Measurements from ENCODE around the gene SERBP1. TPM values are rescaled to one million over a fixed set of nuclear protein-coding genes. Genes with fewer than 3 reads are reported as not detected.
A peak's percentile ranks its signal among the peaks of the same experiment; 100 is the strongest.

SERBP1 gene
- total RNA-seq (2014; rRNA removed; shearing (Covaris generic)): 372 and 484 TPM in 2 replicates

DNA sequence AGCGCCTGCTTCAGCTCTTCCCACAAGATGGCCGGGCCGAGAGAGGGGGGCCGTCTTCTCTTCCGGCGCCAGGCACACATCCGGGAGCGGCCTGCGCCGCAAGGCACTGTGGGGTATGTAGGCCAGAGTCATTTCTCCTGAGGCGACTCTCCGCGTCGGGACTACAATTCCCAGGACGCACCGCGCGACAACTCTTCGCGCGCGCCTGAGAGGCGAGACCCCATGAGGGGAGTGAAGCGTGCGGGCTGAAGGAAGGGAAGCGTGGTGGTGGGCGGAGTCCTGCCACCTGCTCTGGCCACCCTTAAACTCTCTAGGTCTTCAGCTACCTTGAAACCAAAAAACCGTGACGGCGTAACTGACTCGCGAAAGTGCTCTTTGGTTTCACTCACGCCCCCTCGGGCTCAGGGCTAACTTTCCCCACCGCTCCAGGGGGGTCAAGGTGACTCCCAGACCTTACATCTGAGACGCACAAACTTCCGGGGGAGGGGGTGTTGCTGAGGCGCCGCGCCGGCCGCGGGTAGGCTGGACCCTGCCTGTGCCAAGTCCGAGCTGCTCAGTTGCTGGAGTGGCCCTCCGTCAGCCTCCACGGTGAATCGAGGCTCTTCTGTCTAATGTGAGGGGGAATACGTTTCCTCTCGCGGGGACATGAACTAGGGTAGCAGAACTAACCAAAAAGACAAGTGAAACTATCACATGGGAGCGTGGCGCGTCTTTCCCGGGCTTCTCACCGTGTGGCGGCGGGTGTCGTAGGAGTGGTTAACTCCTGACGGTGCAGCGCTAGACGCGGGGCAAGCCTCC, at the start of gene SERBP1:
Gene SERBP1 (minus strand): TSS at position 45 of the 798 bp plus-strand sequence. CDS start 102 bp downstream, outside the sequence.
- DNase-seq: peak; percentile 93

DNA sequence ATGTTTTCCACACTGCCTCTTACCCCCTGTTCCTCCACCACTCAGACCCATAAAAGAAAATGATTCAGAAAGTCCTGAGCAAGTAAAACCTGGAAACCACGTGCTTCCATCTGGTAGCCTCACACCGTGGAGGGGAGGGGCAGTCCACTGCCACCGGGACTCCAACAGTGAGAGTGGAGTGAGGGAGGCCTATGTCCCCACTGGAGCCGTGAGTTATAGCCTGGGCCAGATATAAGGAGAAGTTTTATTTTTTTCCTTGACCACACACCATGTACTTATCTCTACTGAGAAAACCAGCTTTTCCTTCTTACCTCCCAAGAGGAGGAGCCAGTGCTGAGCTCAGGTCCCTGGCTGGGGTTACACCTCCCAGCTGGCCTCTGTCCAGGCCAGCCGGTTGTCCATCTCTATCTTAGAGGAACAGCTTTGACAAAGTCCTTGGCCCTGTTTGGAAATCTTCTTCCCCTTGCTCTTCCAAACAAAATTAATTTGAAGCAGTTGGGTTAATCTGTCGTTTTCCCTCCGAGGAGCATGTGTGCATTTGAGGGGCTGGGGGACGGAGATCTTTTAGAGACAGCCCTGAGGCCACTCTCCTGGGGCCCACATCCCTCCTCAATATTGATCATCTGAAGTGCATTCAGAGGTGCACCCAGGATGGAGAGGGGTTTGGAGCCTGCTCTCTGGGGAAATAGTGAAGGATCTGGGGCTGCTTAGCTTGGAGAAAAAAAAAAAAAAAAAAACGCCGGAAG, 49.1 kb upstream of the SERBP1 start:
- no peak overlapping the region for H3K4me3 ChIP-seq (ENCODE audit: insufficient read depth, low read depth, low read length)
- H3K27me3 ChIP-seq (ENCODE audit: control insufficient read depth, insufficient read depth, low read length): no peaks in the 10 kb centered on the region
- no peaks in the 10 kb centered on the region for H3K36me3 ChIP-seq (replicated peaks; ENCODE audit: control insufficient read depth, insufficient read depth, low read length)
- DNase-seq: no peak

More for the DNA sequence above, at the start of gene SERBP1:
- Histone ChIP-seq H3K27me3 (ENCODE audit: control insufficient read depth, insufficient read depth, low read length) (no peaks in the 10 kb centered on the region), H3K36me3 (replicated peaks; ENCODE audit: control insufficient read depth, insufficient read depth, low read length) (peaks cover 17% of the 10 kb centered on the region), H3K4me3 (ENCODE audit: insufficient read depth, low read depth, low read length) (peak within 1 kb of the TSS; percentile 99)

DNA sequence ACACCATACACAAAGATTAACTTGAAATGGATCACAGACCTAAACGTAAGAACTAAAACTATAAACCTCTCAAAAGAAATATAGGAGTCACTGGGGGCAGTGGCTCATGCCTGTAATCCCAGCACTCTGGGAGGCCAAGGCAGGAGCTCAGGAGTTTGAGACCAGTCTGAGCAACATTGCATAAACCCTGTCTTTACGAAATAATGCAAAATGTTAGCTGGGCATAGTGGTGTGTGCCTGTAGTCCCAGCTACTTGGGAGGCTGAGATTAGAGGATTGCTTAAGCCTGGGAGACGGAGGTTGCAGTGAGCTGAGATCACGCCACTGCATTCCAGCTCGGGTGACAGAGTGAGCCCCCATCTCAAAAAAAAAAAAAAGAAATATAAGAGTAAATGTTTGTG, 46.7 kb upstream of the SERBP1 start:
- DNase-seq: no peak
- H3K36me3 ChIP-seq (replicated peaks; ENCODE audit: control insufficient read depth, insufficient read depth, low read length): no peaks in the 10 kb centered on the region
- H3K27me3 ChIP-seq (ENCODE audit: control insufficient read depth, insufficient read depth, low read length): no peaks in the 10 kb centered on the region
- no peak overlapping the region for H3K4me3 ChIP-seq (ENCODE audit: insufficient read depth, low read depth, low read length)

DNA sequence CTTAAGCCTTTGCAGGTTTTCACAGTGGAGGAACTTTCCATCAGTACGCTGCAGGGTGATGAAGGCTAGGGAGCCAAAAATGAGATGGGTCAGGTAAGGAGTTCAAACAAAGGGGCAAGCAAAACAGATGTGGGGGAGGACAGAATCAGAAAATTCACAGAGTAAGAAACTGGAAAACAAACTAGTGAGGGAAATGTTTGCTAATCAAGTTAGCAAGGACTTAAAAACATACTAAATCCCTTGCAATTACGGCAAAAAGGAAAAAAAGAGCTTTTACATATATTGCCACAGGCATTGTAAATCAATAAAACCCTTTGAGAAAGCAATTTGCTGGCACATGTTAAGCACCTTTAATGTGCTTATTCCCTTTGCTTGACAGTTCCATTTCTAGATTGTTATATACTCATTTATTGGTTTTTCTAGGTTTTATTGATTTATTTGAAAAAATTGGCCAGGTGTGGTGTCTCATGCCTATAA, 45.8 kb upstream of the SERBP1 start:
- Histone ChIP-seq H3K36me3 (replicated peaks; ENCODE audit: control insufficient read depth, insufficient read depth, low read length) (no peaks in the 10 kb centered on the region), H3K4me3 (ENCODE audit: insufficient read depth, low read depth, low read length) (no peak overlapping the region), H3K27me3 (ENCODE audit: control insufficient read depth, insufficient read depth, low read length) (no peaks in the 10 kb centered on the region)
- no peak for DNase-seq

DNA sequence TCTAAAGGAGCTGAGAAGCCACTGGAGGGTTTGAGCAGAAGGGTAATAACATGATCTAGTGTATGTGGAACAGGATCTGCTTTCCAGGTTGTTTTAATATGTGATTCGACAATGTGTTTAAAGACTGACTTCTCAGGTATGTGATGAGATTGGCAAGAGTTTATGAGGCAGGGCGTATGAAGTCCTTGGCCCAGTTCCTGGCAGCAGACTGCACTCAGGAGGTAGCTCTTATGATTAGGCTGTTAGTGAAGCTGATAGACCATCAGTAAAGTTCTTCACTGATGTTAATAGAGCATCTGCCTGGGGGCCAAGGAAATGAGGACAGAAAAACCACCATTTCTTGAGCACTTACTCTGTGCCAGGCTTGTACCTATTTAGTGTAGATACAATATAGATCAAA, 41.9 kb upstream of the SERBP1 start:
- DNase-seq: no peak
- H3K27me3 ChIP-seq (ENCODE audit: control insufficient read depth, insufficient read depth, low read length): no peaks in the 10 kb centered on the region
- no peak overlapping the region for H3K4me3 ChIP-seq (ENCODE audit: insufficient read depth, low read depth, low read length)
- no peaks in the 10 kb centered on the region for H3K36me3 ChIP-seq (replicated peaks; ENCODE audit: control insufficient read depth, insufficient read depth, low read length)

DNA sequence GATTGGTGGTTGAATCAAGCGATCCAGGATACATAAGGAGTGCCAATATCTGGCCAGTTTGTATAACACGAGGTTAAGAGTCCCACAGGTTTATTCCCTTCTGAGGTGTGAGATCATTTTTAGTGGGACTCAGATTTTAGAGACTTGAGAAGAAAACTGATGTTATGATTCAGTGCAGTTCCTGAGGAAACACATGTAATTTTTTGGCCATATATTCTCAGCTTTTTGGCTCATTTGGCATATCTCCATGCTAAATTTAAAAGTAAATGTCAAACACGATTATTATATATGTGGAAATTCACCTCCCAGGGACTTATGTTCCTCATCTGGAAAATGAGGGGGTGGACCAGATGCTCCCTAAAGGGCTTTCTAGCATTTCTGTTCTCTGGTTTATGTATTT, 39.2 kb upstream of the SERBP1 start:
- Histone ChIP-seq H3K36me3 (replicated peaks; ENCODE audit: control insufficient read depth, insufficient read depth, low read length) (no peaks in the 10 kb centered on the region), H3K27me3 (ENCODE audit: control insufficient read depth, insufficient read depth, low read length) (no peaks in the 10 kb centered on the region; the same call in 1 of the 2 replicates), H3K4me3 (ENCODE audit: insufficient read depth, low read depth, low read length) (no peak overlapping the region)
- no peak for DNase-seq

DNA sequence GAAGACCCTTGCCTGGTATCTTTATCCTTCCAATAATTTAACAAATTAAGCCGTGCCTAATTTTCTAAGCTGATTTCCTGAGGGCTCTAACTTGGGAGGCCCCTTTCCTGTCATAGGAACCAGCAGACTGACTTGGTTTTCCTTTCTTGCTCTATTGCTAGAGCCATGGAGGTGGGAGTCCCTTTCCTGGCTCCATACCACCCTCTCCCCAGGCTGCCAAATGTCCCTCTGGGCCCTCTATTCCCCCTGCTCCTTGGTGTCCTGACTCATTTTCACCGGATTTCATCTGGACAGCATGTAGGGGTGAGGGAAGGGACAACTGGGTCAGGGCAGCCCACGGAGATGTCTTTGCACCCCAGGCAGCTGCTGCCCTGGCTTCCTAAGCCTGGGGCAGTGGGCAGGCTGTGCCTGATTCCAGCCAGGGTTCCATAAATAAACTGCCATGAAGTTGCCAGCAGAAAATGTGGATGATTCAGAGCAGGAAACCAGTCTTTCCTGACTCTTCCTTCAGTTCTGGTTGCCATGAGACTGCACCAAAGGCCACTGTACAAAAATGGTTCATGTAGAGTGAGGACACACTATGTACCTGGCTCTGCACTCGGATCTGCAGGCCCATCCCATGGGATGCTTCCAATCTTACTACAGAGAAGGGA, 38.0 kb upstream of the SERBP1 start:
- Histone ChIP-seq H3K27me3 (ENCODE audit: control insufficient read depth, insufficient read depth, low read length) (no peaks in the 10 kb centered on the region; the same call in 1 of the 2 replicates), H3K36me3 (replicated peaks; ENCODE audit: control insufficient read depth, insufficient read depth, low read length) (no peaks in the 10 kb centered on the region), H3K4me3 (ENCODE audit: insufficient read depth, low read depth, low read length) (no peak overlapping the region)
- no peak for DNase-seq

DNA sequence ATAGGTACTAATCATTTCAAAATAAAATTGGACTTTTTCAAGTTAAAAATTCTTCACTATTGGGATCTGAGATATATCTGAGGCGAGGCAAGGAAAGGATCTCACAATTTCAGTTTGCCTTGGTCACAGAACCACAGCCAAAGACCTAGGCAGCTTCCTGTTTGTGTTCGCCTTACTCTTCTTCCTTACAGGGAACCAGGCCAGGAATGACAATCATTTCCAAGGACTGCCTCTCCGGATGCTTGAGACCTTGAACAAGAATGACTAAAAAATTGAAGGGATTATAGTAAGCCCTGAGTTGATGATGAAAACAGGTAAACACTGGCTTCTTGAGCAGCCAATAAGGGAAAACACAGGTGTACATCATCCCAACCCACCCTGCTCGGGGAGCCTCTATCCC, 35.2 kb upstream of the SERBP1 start:
- peaks cover 3% of the 10 kb centered on the region; the same call in 1 of the 2 replicates for H3K27me3 ChIP-seq (ENCODE audit: control insufficient read depth, insufficient read depth, low read length)
- no peaks in the 10 kb centered on the region for H3K36me3 ChIP-seq (replicated peaks; ENCODE audit: control insufficient read depth, insufficient read depth, low read length)
- H3K4me3 ChIP-seq (ENCODE audit: insufficient read depth, low read depth, low read length): no peak overlapping the region
- DNase-seq: no peak

DNA sequence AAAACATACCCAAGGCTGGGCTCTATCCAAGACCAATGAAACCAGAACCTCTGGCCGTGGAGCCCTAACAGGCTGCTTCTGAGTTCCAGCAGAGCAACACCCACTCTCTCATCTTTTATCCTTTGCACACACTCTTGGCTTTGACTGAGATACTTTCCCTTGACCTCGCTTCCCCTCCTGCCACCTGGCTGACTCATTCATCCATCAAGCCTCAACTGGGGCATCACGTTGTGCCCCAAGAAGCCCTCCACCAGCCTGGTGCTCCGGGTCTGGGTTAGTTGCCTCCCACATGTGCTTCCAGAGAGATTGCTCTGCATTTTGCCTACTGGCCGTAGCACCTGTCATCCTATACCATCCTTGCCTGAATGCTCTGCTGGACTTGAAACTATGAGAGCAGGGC, 34.5 kb upstream of the SERBP1 start:
- no peaks in the 10 kb centered on the region for H3K36me3 ChIP-seq (replicated peaks; ENCODE audit: control insufficient read depth, insufficient read depth, low read length)
- peaks cover 3% of the 10 kb centered on the region; the same call in 1 of the 2 replicates for H3K27me3 ChIP-seq (ENCODE audit: control insufficient read depth, insufficient read depth, low read length)

DNA sequence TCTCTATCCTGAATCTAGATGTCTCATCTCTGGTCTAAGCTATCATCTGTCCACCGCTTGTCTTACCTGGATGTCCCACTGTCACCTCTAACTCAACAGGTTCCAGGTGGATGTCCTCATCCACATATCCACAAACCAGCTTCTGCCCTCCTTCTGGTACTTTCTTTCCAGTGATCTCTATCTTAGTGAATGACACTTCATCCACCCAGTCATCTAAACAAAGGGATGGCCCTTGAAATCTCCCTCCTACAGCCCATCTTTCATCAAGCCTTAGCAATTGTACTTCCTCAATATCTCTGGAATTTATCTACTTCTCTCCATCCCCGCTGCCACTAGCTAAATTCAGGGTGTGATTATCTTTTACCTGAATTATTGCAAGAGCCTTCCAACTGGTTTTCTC, 33.9 kb upstream of the SERBP1 start:
- Histone ChIP-seq H3K4me3 (ENCODE audit: insufficient read depth, low read depth, low read length) (no peak overlapping the region), H3K36me3 (replicated peaks; ENCODE audit: control insufficient read depth, insufficient read depth, low read length) (no peaks in the 10 kb centered on the region), H3K27me3 (ENCODE audit: control insufficient read depth, insufficient read depth, low read length) (peaks cover 3% of the 10 kb centered on the region; the same call in 1 of the 2 replicates)
- no peak for DNase-seq

More for the DNA sequence above, 34.5 kb upstream of the SERBP1 start:
- no peak for DNase-seq
- H3K4me3 ChIP-seq (ENCODE audit: insufficient read depth, low read depth, low read length): no peak overlapping the region

DNA sequence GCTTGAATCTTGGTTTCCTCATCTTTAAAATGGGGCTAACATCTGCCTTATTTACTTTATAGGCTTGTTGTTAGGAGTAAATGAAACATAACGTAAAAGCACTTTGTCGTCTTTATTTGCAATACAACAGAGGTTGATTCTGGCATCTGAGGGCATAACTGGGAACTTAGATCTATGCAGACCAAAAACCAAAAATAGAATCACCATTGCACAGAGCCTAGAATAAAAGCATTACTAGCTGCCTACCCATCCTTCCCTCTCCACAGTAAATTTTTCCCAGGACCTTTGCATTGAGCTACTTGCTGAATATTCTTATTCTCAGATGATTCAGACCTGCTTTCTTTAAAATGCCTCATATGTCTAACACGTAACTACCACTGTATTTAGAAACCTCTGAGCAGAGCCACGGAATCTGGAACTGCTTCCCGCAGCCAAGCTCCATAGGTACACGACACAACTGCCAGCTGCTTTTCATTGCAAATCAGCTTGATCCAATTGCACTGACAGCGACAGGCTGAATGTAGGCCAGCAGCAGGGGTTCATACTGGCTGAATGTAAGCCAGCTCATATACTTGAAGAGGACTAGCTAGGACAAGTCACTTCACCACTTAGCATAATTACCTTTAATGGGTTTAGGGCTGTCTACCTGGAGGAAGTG, 33.2 kb upstream of the SERBP1 start:
- Histone ChIP-seq H3K36me3 (replicated peaks; ENCODE audit: control insufficient read depth, insufficient read depth, low read length) (no peaks in the 10 kb centered on the region), H3K27me3 (ENCODE audit: control insufficient read depth, insufficient read depth, low read length) (peaks cover 3% of the 10 kb centered on the region; the same call in 1 of the 2 replicates), H3K4me3 (ENCODE audit: insufficient read depth, low read depth, low read length) (no peak overlapping the region)
- DNase-seq: peak; percentile 56

DNA sequence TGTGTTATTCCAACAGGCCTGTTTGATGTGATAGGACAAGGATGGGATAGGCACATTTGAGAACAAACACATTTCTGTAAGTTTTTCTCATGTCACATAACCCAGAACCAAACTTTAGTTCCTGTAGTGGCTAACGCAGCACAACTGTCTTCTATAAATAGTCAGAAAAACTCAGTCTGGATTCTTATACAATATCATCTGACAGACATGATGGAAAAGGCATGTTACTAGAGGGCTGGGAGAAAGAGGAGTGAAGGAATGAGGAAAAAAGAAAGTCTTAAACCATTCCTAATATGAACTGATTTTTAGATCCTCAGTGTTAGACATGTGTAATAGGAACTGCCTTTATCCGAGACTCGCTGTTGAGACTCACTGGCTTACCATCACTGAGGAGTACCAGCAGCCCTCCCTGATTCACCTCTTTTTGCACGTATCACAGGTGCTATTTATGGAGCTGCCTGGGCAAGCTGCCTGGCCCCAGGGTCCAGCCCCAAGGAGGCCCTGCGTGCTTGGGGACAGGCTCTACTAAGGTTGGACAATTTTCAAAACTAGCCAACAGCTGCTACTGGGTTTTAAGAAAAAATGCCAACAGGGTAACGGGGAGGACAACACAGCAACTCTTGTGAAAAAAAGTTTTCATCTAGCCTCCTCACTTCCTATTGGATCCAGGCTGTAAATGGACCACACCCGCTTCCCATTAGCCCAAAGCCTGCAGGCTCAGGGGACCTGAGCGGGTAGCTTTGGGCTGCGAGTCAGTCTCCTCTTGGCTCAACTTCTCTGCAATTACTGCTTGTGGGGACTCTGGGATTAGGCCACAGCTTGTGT, 30.7 kb upstream of the SERBP1 start:
- Histone ChIP-seq H3K27me3 (ENCODE audit: control insufficient read depth, insufficient read depth, low read length) (peaks cover 3% of the 10 kb centered on the region; the same call in 1 of the 2 replicates), H3K4me3 (ENCODE audit: insufficient read depth, low read depth, low read length) (no peak overlapping the region), H3K36me3 (replicated peaks; ENCODE audit: control insufficient read depth, insufficient read depth, low read length) (no peaks in the 10 kb centered on the region)
- no peak for DNase-seq

DNA sequence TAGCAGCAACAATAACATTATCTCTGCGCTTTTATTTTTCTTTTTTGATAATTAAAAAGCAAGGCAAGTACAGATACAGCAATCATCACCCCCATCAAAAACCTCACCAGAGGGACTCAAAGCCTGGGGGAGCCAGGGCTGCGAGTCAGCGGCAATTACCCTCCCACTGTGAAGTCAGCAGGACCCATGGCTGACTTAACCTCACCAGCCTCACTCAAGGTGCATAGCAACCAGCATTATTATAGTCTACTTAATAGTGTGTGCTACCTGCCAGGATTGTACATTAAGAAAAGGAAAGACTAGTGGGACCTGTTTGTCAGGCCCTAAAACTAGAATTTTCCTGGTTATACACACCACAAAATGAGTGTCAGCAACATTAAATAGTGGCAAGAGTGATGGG, 28.9 kb upstream of the SERBP1 start:
- no peaks in the 10 kb centered on the region for H3K36me3 ChIP-seq (replicated peaks; ENCODE audit: control insufficient read depth, insufficient read depth, low read length)
- no peak overlapping the region for H3K4me3 ChIP-seq (ENCODE audit: insufficient read depth, low read depth, low read length)
- peak; percentile 76 for DNase-seq
- 0 out of 2 replicates have a peak, but pooled peaks cover 3% of the 10 kb centered on the region for H3K27me3 ChIP-seq (ENCODE audit: control insufficient read depth, insufficient read depth, low read length)
